Endothelial cell of umbilical vein (primary cell): ENCODE data around the gene MLEC. TPM values are rescaled to one million over a fixed set of nuclear protein-coding genes. Genes with fewer than 3 reads are reported as not detected.

Experiments
- BruUV-seq: library from RNA; stranded (reverse); fragments of 400-500 nt; replicated peaks from 2 replicates; lab custom pipeline; 2021; lab: Mats Ljungman, UMichigan
- CTCF ChIA-PET: fragments of 300-600, 350-600 bp; sonication (Branson Sonifier 250); formaldehyde crosslinking; loops from one replicate; lab custom pipeline; 2021; ENCODE audit warnings: antibody characterized with exemption, inconsistent platforms; lab: Charles Lee
- POLR2A ChIA-PET: fragments of 300-600, 350-600 bp; sonication (Branson Sonifier 250); formaldehyde crosslinking; loops from one replicate; lab custom pipeline; 2021; ENCODE audit warnings: antibody characterized with exemption, inconsistent platforms; lab: Charles Lee
- DNase-seq: peaks from one replicate; pipeline ENCODE4 v3.0.0-alpha.2; 2011; ENCODE audit warnings: low read depth, low spot score
- FAIRE-seq: peaks from 2 replicates; lab custom pipeline; 2011; peaks lifted over from hg19 to GRCh38; lab: Jason Lieb, UNC
- H2AFZ ChIP-seq: 2 replicates; pipeline ENCODE4 v1.6.0; 2012; ENCODE audit warnings: low read depth, low read length, control low read depth, inconsistent platforms
- H3K27ac ChIP-seq: 2 replicates; pipeline ENCODE4 v1.5.1; 2011; ENCODE audit warnings: low read depth, mild to moderate bottlenecking, control low read depth, low read length, moderate library complexity; ENCODE audit not compliant: insufficient read depth
- H3K27me3 ChIP-seq, 2 experiments: 2 replicates each; pipeline versions ENCODE4 v1.6.0 to v1.6.1; 2011; ENCODE audit warnings: low read length in 2 of 2, mixed read lengths in 1 of 2; ENCODE audit not compliant: control insufficient read depth in 2 of 2, insufficient read depth in 2 of 2
- H3K36me3 ChIP-seq, 2 experiments: 2 replicates in 1 of 2; 3 replicates in 1 of 2; pipeline ENCODE4 v1.5.1; 2011; ENCODE audit warnings: low read length in 2 of 2, mild to moderate bottlenecking in 1 of 2, moderate library complexity in 1 of 2; ENCODE audit not compliant: control insufficient read depth in 2 of 2, insufficient read depth in 2 of 2; ENCODE audit errors: extremely low read depth in 1 of 2
- H3K4me1 ChIP-seq: 3 replicates; pipeline ENCODE4 v1.5.1; 2011; ENCODE audit warnings: mild to moderate bottlenecking, low read length; ENCODE audit not compliant: control insufficient read depth, insufficient read depth; ENCODE audit errors: extremely low read depth
- H3K4me2 ChIP-seq: 2 replicates; pipeline ENCODE4 v1.6.1; 2011; ENCODE audit warnings: low read length, control low read depth, mixed read lengths; ENCODE audit not compliant: insufficient read depth
- H3K4me3 ChIP-seq, 3 experiments: fragments of 200-600 bp in 1 of 3; sonication (generic), shearing (Covaris generic) in 1 of 3; replicated peaks in 1 of 3; 2 replicates each; pipeline ENCODE4 v1.5.1; 2011 to 2016; ENCODE audit warnings: control low read depth in 3 of 3, low read length in 3 of 3, mild to moderate bottlenecking in 2 of 3, inconsistent platforms in 1 of 3, low read depth in 1 of 3, moderate library complexity in 1 of 3; ENCODE audit not compliant: insufficient read depth in 1 of 3
- H3K79me2 ChIP-seq: 2 replicates; pipeline ENCODE4 v1.6.0; 2012; ENCODE audit warnings: low read length, inconsistent platforms; ENCODE audit not compliant: control insufficient read depth, insufficient read depth
- H3K9ac ChIP-seq: replicated peaks from 2 replicates; pipeline ENCODE3; 2011; ENCODE audit warnings: low read length, control low read depth; ENCODE audit not compliant: insufficient read depth; ENCODE audit errors: extremely low read depth
- H3K9me1 ChIP-seq: replicated peaks from 3 replicates; pipeline ENCODE4 v1.6.0; 2011; ENCODE audit warnings: mild to moderate bottlenecking, low read length; ENCODE audit not compliant: control insufficient read depth, insufficient read depth; ENCODE audit errors: extremely low read depth
- H3K9me3 ChIP-seq: replicated peaks from 2 replicates; pipeline ENCODE4 v1.5.1; 2012; ENCODE audit warnings: low read length, inconsistent platforms; ENCODE audit not compliant: control insufficient read depth, insufficient read depth
- H4K20me1 ChIP-seq: replicated peaks from 2 replicates; pipeline ENCODE3; 2011; ENCODE audit warnings: mild to moderate bottlenecking, low read length; ENCODE audit not compliant: control insufficient read depth, insufficient read depth; ENCODE audit errors: extremely low read depth
- EZH2 ChIP-seq: IDR thresholded peaks from 2 replicates; pipeline ENCODE4 v1.6.1; 2012; ENCODE audit warnings: borderline replicate concordance, low read depth, mild to moderate bottlenecking, moderate library complexity, low read length, inconsistent platforms; ENCODE audit not compliant: severe bottlenecking
- FOS ChIP-seq: IDR thresholded peaks from 2 replicates; pipeline ENCODE4 v1.6.1; 2011; ENCODE audit warnings: mild to moderate bottlenecking, low read length, moderate library complexity, borderline replicate concordance; ENCODE audit not compliant: insufficient read depth
- GATA2 ChIP-seq: IDR thresholded peaks from 2 replicates; pipeline ENCODE4 v1.7.0; 2011; ENCODE audit warnings: low read depth, mild to moderate bottlenecking, moderate library complexity, mixed read lengths, low read length; ENCODE audit not compliant: insufficient read length, insufficient read depth
- JUN ChIP-seq: IDR thresholded peaks from 2 replicates; pipeline ENCODE4 v1.6.1; 2011; ENCODE audit warnings: borderline replicate concordance, low read depth; ENCODE audit not compliant: insufficient read length, insufficient read depth
- MYC ChIP-seq: IDR thresholded peaks from one replicate; pipeline ENCODE4 v1.6.1; 2011; ENCODE audit warnings: mild to moderate bottlenecking, low read depth, low read length
- POLR2A ChIP-seq: IDR thresholded peaks from 2 replicates; pipeline ENCODE4 v1.6.1; 2012; ENCODE audit warnings: low read depth, mild to moderate bottlenecking, control low read depth, low read length
- POLR2AphosphoS5 ChIP-seq: IDR thresholded peaks from 2 replicates; pipeline ENCODE4 v1.6.1; 2012; ENCODE audit warnings: low read depth, mild to moderate bottlenecking, control low read depth, low read length, moderate library complexity; ENCODE audit not compliant: insufficient read depth
- dilution Hi-C: fragments of 300-500 bp; cut with MboI; formaldehyde crosslinking; loops from one replicate; pipeline ENCODE4 v1.15.0; 2019; ENCODE audit warnings: low sequenced_read_pairs; ENCODE audit not compliant: extremely low pct_ligation_motif_present
- intact Hi-C: fragments of 100-400 bp; cut with micrococcal nuclease; formaldehyde crosslinking; loops from one replicate; pipeline ENCODE4 v1.10.0; 2022
- polyA plus RNA-seq, 4 experiments: library from polyadenylated mRNA; depleted of rRNA in 3 of 4; stranded (reverse) in 3 of 4; unstranded in 1 of 4; fragments of >200 nt; gene quantifications; 2 replicates each; pipeline versions ENCODE4 v1.2.1 to v1.2.3, GENCODE V29; 2011 to 2012; ENCODE audit warnings: missing spikeins in 1 of 4
- total RNA-seq: library from RNA; stranded (reverse); gene quantifications from 2 replicates; pipeline ENCODE4 v1.2.3, GENCODE V29; 2021
- TF ChIP-seq, protein P1 (sequence below): IDR thresholded peaks from 2 replicates; pipeline ENCODE4 v1.6.1; 2011; ENCODE audit not compliant: insufficient read depth, insufficient read length
- TF ChIP-seq, protein P2 (sequence below), 2 donors: IDR thresholded peaks; 1 replicate in 1 of 2; 2 replicates in 1 of 2; pipeline ENCODE4 v1.5.1; 2011; ENCODE audit warnings: low read length in 2 of 2, mild to moderate bottlenecking in 2 of 2, moderate library complexity in 2 of 2, control low read depth in 1 of 2, inconsistent platforms in 1 of 2, low read depth in 1 of 2; ENCODE audit not compliant: insufficient read depth in 1 of 2; ENCODE audit errors: extremely low read depth in 1 of 2

The MLEC gene
- total and polyA plus RNA-seq, 2 donors (not counting 3 experiments of a cell fraction or from before 2014, with no cell fraction given), result 28.4 to 144 TPM

DNA sequence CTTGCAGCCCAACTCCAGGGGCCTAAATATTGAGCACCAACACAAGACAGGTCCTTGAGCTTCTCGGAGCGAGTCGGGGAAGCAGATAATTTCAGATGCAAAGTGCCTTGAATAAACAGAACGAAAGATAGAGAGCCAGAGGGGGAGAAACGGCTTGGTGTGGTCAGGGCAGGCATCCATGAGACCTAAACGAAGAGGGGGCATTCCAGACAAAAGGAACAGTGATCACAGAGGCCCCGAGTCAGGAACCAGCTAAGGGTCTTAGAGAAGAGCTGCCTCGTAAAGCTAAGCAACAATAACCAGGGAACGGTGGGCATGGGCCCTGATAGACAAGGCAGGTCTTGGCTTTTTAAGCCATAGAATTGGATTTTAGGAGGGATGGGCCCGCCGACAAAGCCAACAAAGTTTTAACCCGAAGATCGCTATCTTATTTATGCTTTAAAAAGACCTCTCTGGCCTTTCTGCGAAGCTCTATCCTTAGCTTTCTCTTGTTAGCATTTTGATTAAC, 38.3 kb downstream of the MLEC start:
- Histone ChIP-seq H3K79me2 (no peaks in the 10 kb centered on the region), H4K20me1 (no peaks in the 10 kb centered on the region), H3K9me1 (no peaks in the 10 kb centered on the region), H3K9ac (peak overlapping the region; percentile 68), H3K9me3 (no peaks in the 10 kb centered on the region), H3K4me1 (peaks cover 10% of the 10 kb centered on the region), H2AFZ (peak overlapping the region; percentile 83), H3K27ac (no peak overlapping the region), H3K27me3 (no peaks in the 10 kb centered on the region), H3K4me3 (peak overlapping the region; percentile 43 to 63 (median 56)), H3K36me3 (peaks cover 12 to 20% of the 10 kb centered on the region in 2 experiments), H3K4me2 (peak overlapping the region; percentile 90)
- TF ChIP-seq GATA2, result no peak
- TF ChIP-seq, protein P1, sequence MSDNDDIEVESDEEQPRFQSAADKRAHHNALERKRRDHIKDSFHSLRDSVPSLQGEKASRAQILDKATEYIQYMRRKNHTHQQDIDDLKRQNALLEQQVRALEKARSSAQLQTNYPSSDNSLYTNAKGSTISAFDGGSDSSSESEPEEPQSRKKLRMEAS, result no peak
- no peak for TF ChIP-seq EZH2
- TF ChIP-seq POLR2AphosphoS5, result no peak
- TF ChIP-seq JUN, result no peak
- no peak for TF ChIP-seq FOS
- no peak for TF ChIP-seq MYC
- TF ChIP-seq, protein P2, sequence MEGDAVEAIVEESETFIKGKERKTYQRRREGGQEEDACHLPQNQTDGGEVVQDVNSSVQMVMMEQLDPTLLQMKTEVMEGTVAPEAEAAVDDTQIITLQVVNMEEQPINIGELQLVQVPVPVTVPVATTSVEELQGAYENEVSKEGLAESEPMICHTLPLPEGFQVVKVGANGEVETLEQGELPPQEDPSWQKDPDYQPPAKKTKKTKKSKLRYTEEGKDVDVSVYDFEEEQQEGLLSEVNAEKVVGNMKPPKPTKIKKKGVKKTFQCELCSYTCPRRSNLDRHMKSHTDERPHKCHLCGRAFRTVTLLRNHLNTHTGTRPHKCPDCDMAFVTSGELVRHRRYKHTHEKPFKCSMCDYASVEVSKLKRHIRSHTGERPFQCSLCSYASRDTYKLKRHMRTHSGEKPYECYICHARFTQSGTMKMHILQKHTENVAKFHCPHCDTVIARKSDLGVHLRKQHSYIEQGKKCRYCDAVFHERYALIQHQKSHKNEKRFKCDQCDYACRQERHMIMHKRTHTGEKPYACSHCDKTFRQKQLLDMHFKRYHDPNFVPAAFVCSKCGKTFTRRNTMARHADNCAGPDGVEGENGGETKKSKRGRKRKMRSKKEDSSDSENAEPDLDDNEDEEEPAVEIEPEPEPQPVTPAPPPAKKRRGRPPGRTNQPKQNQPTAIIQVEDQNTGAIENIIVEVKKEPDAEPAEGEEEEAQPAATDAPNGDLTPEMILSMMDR (IDR thresholded peaks at IDR 0.05; ENCODE audit: extremely low read depth in 1 of 2, insufficient read depth in 1 of 2, low read depth in 1 of 2, low read length in 2 of 2), result no peak
- TF ChIP-seq POLR2A, result no peak
- intact Hi-C loops, result loop anchor here (1.0 to 5.0 kb wide), 3 partner anchors 143 to 247 kb away; partner anchors contain the start of gene POP5
- no peak for FAIRE-seq
- POLR2A ChIA-PET, result no interaction called here
- no peak for DNase-seq
- dilution Hi-C loops, result no loop called here
- BruUV-seq, result no TSS peak
- CTCF ChIA-PET, result interaction anchor here (0.6 to 1.5 kb wide), 7 partner anchors 76 to 247 kb away, joined by 3 to 8 read pairs (median 4); no protein-coding TSS in a partner anchor
